HepG2 (cell line): ENCODE data around the gene TAF1C. TPM values are rescaled to one million over a fixed set of nuclear protein-coding genes. Genes with fewer than 3 reads are reported as not detected.

ENCODE experiments used
- ATAC-seq: fragments of 200-7000 bp; cut with Tn5 transposase; 3 replicates; pipeline ENCODE4 v1.9.1; 2020; ENCODE audit warnings: mild to moderate bottlenecking, moderate library complexity
- Bru-seq: library from RNA; stranded (reverse); fragments of 400-500 nt; gene quantifications from one replicate; lab custom pipeline; 2021; lab: Mats Ljungman, UMichigan
- BruChase-seq, 2 experiments: library from RNA; stranded (reverse); fragments of 400-500 nt; gene quantifications; one replicate each; lab custom pipeline; 2021; lab: Mats Ljungman, UMichigan
- BruUV-seq: library from RNA; stranded (reverse); fragments of 400-500 nt; replicated peaks from 2 replicates; lab custom pipeline; 2021; lab: Mats Ljungman, UMichigan
- CTCF ChIA-PET: fragments of 300-600 bp; formaldehyde crosslinking; extraction: SDS; loops from one replicate; lab custom pipeline; 2021; ENCODE audit warnings: low total read pairs, inconsistent platforms, low intra/inter-chr PET ratio; lab: Yijun Ruan, JAX
- POLR2A ChIA-PET: fragments of 350-600 bp; sonication (Branson Sonifier 250); formaldehyde crosslinking; loops from one replicate; lab custom pipeline; 2020; ENCODE audit warnings: antibody characterized with exemption, inconsistent platforms; lab: Yijun Ruan, JAX
- DNase-seq: peaks from one replicate; pipeline ENCODE4 v3.0.0-alpha.2; 2015; ENCODE audit warnings: low spot score
- FAIRE-seq: peaks from 3 replicates; lab custom pipeline; 2011; peaks lifted over from hg19 to GRCh38; lab: Jason Lieb, UNC
- H2AFZ ChIP-seq: one replicate; pipeline ENCODE4 v1.6.1; 2011; ENCODE audit warnings: low read length, inconsistent platforms
- H3K27ac ChIP-seq: fragments of 300-600 bp; 3 replicates; pipeline ENCODE4 v1.8.0; 2011; ENCODE audit warnings: mixed run types, mild to moderate bottlenecking, mixed read lengths, low read length, inconsistent platforms; ENCODE audit not compliant: insufficient read depth; ENCODE audit errors: extremely low read length
- H3K27me3 ChIP-seq, 2 experiments: fragments of 200-600 bp in 1 of 2; 2 replicates in 1 of 2; 3 replicates in 1 of 2; pipeline versions ENCODE4 v1.6.0 to v1.8.0; 2011; ENCODE audit warnings: low read length in 2 of 2, mild to moderate bottlenecking in 2 of 2, moderate library complexity in 2 of 2, inconsistent platforms in 1 of 2; ENCODE audit not compliant: insufficient read depth in 2 of 2, control insufficient read depth in 1 of 2
- H3K36me3 ChIP-seq, 2 experiments: fragments of 200-600 bp in 1 of 2; replicated peaks in 1 of 2; 2 replicates in 1 of 2; 3 replicates in 1 of 2; pipeline versions ENCODE4 v1.5.1 to v1.8.0; 2011; ENCODE audit warnings: low read length in 2 of 2, inconsistent platforms in 1 of 2; ENCODE audit not compliant: insufficient read depth in 2 of 2, control insufficient read depth in 1 of 2
- H3K4me1 ChIP-seq: 2 replicates; pipeline ENCODE4 v1.5.1; 2012; ENCODE audit warnings: low read length, inconsistent platforms; ENCODE audit not compliant: insufficient read depth
- H3K4me2 ChIP-seq: 2 replicates; pipeline ENCODE4 v1.6.0; 2011; ENCODE audit warnings: low read depth, low read length, inconsistent platforms
- H3K4me3 ChIP-seq, 3 experiments: fragments of 200-600 bp in 1 of 3; sonication (generic), shearing (Covaris generic) in 1 of 3; replicated peaks in 1 of 3; 2 replicates each; pipeline ENCODE4 v1.5.1; 2011 to 2016; ENCODE audit warnings: low read length in 3 of 3, inconsistent platforms in 2 of 3, low read depth in 2 of 3, mild to moderate bottlenecking in 2 of 3, control low read depth in 1 of 3, mixed read lengths in 1 of 3; ENCODE audit not compliant: insufficient read depth in 1 of 3
- H3K79me2 ChIP-seq: one replicate; pipeline ENCODE4 v1.6.1; 2011; ENCODE audit warnings: low read length, inconsistent platforms; ENCODE audit not compliant: insufficient read depth
- H3K9ac ChIP-seq: 2 replicates; pipeline ENCODE4 v1.6.0; 2011; ENCODE audit warnings: mild to moderate bottlenecking, low read depth, low read length, inconsistent platforms; ENCODE audit not compliant: insufficient read depth
- H3K9me3 ChIP-seq: 2 replicates; pipeline ENCODE4 v1.5.1; 2012; ENCODE audit warnings: mild to moderate bottlenecking, low read length
- H4K20me1 ChIP-seq: 2 replicates; pipeline ENCODE4 v1.6.0; 2011; ENCODE audit warnings: inconsistent platforms, mild to moderate bottlenecking, low read length, moderate library complexity; ENCODE audit not compliant: insufficient read depth
- NCOA5 ChIP-seq: sonication (generic); formaldehyde crosslinking; IDR thresholded peaks from 2 replicates; pipeline ENCODE4 v1.4.0; 2020; ENCODE audit warnings: missing genetic modification reagents
- NFYC ChIP-seq: IDR thresholded peaks from 2 replicates; pipeline ENCODE4 v1.6.1; 2016; ENCODE audit warnings: missing genetic modification reagents, missing compliant biosample characterization
- WGBS: methylation state at CpG from one replicate; pipeline ENCODE4 v1.1.6; 2017; ENCODE audit warnings: low lambda C conversion rate; 5-methylcytosine and 5-hydroxymethylcytosine counted together
- in situ Hi-C: cut with HindIII; loops from 2 replicates; pipeline ENCODE4 v1.10.0; 2017; ENCODE audit warnings: low pct_unique_long_range_greater_than_20kb; ENCODE audit not compliant: extremely low pct_ligation_motif_present
- intact Hi-C: fragments of 100-400 bp; cut with micrococcal nuclease; formaldehyde crosslinking; loops from one replicate; pipeline ENCODE4 v1.10.0; 2022; ENCODE audit not compliant: unreplicated experiment
- long read RNA-seq, 2 experiments: library from RNA in 1 of 2; library from polyadenylated mRNA in 1 of 2; stranded (forward) in 1 of 2; unstranded in 1 of 2; transcript quantifications; one replicate each; pipeline ENCODE4 v2.0.0, GENCODE V29; 2019 to 2022
- polyA minus RNA-seq, 3 experiments: library from RNA; depleted of rRNA, polyadenylated mRNA; stranded (reverse); fragments of >200 nt; gene quantifications; 2 replicates each; pipeline ENCODE4 v1.2.3, GENCODE V29; 2011; ENCODE audit warnings: low replicate concordance in 1 of 3
- polyA plus RNA-seq, 8 experiments: library from polyadenylated mRNA; depleted of rRNA in 3 of 8; stranded (reverse) in 7 of 8; unstranded in 1 of 8; fragments of >200 nt; fragmentation: Illumina TruSeq in 4 of 8; extraction: Trizol in 4 of 8; gene quantifications; 2 replicates each; pipeline versions ENCODE4 v1.2.1 to v1.2.3, GENCODE V29; 2011 to 2016; ENCODE audit warnings: low read depth in 4 of 8, missing spikeins in 1 of 8, mixed read lengths in 1 of 8; ENCODE audit not compliant: insufficient read depth in 1 of 8
- total RNA-seq, 5 experiments: library from RNA; depleted of rRNA; stranded (reverse); fragments of >200 nt; fragmentation: Illumina TruSeq; extraction: Trizol; gene quantifications; 2 replicates each; pipeline ENCODE4 v1.2.3, GENCODE V29; 2016; ENCODE audit warnings: low read depth in 1 of 5
- TF ChIP-seq, protein P1 (sequence below): sonication (generic); formaldehyde crosslinking; IDR thresholded peaks from 2 replicates; pipeline ENCODE4 v1.5.0; 2020; ENCODE audit warnings: mild to moderate bottlenecking, missing genetic modification reagents, borderline replicate concordance
- TF ChIP-seq, protein P2 (sequence below): sonication (generic); formaldehyde crosslinking; conservative IDR thresholded peaks from 2 replicates; pipeline ENCODE4 v1.4.0; 2020; ENCODE audit warnings: mild to moderate bottlenecking, missing genetic modification reagents, moderate library complexity

Gene TAF1C, protein sequence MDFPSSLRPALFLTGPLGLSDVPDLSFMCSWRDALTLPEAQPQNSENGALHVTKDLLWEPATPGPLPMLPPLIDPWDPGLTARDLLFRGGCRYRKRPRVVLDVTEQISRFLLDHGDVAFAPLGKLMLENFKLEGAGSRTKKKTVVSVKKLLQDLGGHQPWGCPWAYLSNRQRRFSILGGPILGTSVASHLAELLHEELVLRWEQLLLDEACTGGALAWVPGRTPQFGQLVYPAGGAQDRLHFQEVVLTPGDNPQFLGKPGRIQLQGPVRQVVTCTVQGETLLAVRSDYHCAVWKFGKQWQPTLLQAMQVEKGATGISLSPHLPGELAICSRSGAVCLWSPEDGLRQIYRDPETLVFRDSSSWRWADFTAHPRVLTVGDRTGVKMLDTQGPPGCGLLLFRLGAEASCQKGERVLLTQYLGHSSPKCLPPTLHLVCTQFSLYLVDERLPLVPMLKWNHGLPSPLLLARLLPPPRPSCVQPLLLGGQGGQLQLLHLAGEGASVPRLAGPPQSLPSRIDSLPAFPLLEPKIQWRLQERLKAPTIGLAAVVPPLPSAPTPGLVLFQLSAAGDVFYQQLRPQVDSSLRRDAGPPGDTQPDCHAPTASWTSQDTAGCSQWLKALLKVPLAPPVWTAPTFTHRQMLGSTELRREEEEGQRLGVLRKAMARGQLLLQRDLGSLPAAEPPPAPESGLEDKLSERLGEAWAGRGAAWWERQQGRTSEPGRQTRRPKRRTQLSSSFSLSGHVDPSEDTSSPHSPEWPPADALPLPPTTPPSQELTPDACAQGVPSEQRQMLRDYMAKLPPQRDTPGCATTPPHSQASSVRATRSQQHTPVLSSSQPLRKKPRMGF
- 8.3 and 15.6 TPM in 2 replicates for total RNA-seq (2016; rRNA removed; fragmentation: Illumina TruSeq; extraction: Trizol)
- 9.0 and 11.9 TPM in 2 replicates for total RNA-seq (2016; cell fraction: cytosol; rRNA removed; fragmentation: Illumina TruSeq; extraction: Trizol; ENCODE audit: low read depth)
- total RNA-seq (2016; cell fraction: insoluble cytoplasmic fraction; rRNA removed; fragmentation: Illumina TruSeq; extraction: Trizol) = 5.7 and 17.7 TPM in 2 replicates
- 9.2 and 10.3 TPM in 2 replicates for total RNA-seq (2016; cell fraction: membrane; rRNA removed; fragmentation: Illumina TruSeq; extraction: Trizol)
- 33.5 and 39.8 TPM in 2 replicates for total RNA-seq (2016; cell fraction: nucleus; rRNA removed; fragmentation: Illumina TruSeq; extraction: Trizol)
- polyA plus RNA-seq (2011; rRNA removed) = 20.8 and 25.2 TPM in 2 replicates
- 6.5 and 8.8 TPM in 2 replicates for polyA plus RNA-seq (2011; cell fraction: cytosol; rRNA removed)
- 318 and 424 TPM in 2 replicates for polyA plus RNA-seq (2011; cell fraction: nucleus; rRNA removed)
- 24.5 and 34.3 TPM in 2 replicates for polyA plus RNA-seq (2012)
- 1.1 and 1.7 TPM in 2 replicates for polyA plus RNA-seq (2016; cell fraction: cytosol; fragmentation: Illumina TruSeq; extraction: Trizol; ENCODE audit: low read depth)
- 9.1 and 13.0 TPM in 2 replicates for polyA plus RNA-seq (2016; cell fraction: insoluble cytoplasmic fraction; fragmentation: Illumina TruSeq; extraction: Trizol; ENCODE audit: low read depth)
- 1.9 and 2.6 TPM in 2 replicates for polyA plus RNA-seq (2016; cell fraction: membrane; fragmentation: Illumina TruSeq; extraction: Trizol; ENCODE audit: low read depth)
- polyA plus RNA-seq (2016; cell fraction: nucleus; fragmentation: Illumina TruSeq; extraction: Trizol; ENCODE audit: insufficient read depth, low read depth) = 119 and 132 TPM in 2 replicates
- polyA minus RNA-seq (2011; rRNA and poly(A)+ RNA removed; ENCODE audit: low replicate concordance) = 40.8 and 57.1 TPM in 2 replicates
- 4.0 and 5.1 TPM in 2 replicates for polyA minus RNA-seq (2011; cell fraction: cytosol; rRNA and poly(A)+ RNA removed)
- polyA minus RNA-seq (2011; cell fraction: nucleus; rRNA and poly(A)+ RNA removed) = 62.5 and 75.1 TPM in 2 replicates
- Bru-seq, nascent RNA = percentile 65 among the genes with signal in this experiment
- percentile 82 among the genes with signal in this experiment for BruChase-seq, experiment 1, labeled RNA remaining after a 6-hour chase
- percentile 76 among the genes with signal in this experiment for BruChase-seq, experiment 2, labeled RNA remaining after a 2-hour chase
- long read RNA-seq, experiment 1, partial matches to known transcripts = 0 of 10 reads
- long read RNA-seq, experiment 1, other reads (novel, unspliced or antisense) = 10 of 10 reads
- long read RNA-seq, experiment 2, partial matches to known transcripts = 6 of 23 reads
- long read RNA-seq, experiment 2, other reads (novel, unspliced or antisense) = 17 of 23 reads

DNA sequence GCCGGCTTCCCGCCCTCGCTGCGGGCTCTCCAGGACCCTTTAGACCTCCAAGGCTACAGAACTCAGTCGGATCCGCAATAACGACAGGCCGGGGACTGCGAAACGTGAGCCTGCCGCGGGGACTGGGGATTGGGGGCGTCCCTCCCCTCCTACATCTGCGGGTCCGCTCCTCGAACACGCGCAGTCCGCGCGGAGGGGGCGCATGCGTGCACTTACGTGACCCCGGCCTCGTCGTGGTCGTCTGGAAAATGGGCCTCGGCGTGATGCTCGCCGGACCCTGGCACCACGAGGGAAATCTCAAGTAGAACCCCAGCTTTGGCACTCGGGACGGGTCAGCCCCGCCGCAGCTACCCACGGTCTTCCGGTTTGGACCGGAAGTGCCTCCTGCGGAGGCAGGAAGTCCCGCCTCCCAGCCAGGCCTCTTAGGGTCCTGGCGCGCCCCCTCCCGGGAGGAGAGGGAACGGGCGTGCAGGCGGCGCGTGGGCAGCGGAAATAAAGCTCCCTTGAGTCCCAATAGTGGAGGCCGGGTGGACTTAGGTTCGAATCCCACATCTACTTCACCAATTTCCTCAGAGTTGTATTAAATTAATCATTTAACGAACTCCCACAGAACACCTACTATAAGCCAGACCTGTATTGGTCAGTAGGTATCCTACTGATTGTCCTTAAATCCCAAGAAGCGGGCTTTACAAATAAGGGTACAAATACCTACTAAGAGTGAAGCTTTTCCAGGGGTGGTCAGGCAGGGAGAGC lies at the start of gene TAF1C:
Gene TAF1C (minus strand): TSS at position 373 of the 753 bp plus-strand sequence. CDS start 2,069 bp downstream, outside the sequence.
- peak within 1 kb of the TSS; percentile 90 for H3K4me2 ChIP-seq
- peak within 1 kb of the TSS; percentile 55 for H3K27ac ChIP-seq
- H4K20me1 ChIP-seq = no peaks in the 10 kb centered on the region
- peaks cover 14% of the 10 kb centered on the region for H3K4me1 ChIP-seq
- BruUV-seq = no TSS peak
- ChIA-PET CTCF (interaction anchor here (0.6 to 2.1 kb wide), 3 partner anchors 98 to 298 kb away, joined by 3 to 13 read pairs (median 3); no protein-coding TSS in a partner anchor), POLR2A (interaction anchor here (0.9 to 1.6 kb wide), 5 partner anchors 10 to 233 kb away, joined by 5 to 18 read pairs (median 7); partner anchors contain the start of genes MBTPS1 and OSGIN1)
- DNase-seq (peak; percentile 92), ATAC-seq (peak; percentile 93), FAIRE-seq (peak; percentile 59)
- peaks cover 25% of the 10 kb centered on the region for H3K79me2 ChIP-seq
- in situ Hi-C loops = loop anchor here (25.0 kb wide), 1 partner anchor 225 kb away; the partner anchor contains the start of genes NECAB2 and OSGIN1
- no peaks in the 10 kb centered on the region for H3K9me3 ChIP-seq
- intact Hi-C loops = loop anchor here (1.0 kb wide), 2 partner anchors 44 to 102 kb away; no protein-coding TSS in a partner anchor
- peak within 1 kb of the TSS; percentile 86 to 100 (median 99) for H3K4me3 ChIP-seq
- 5% methylated on average over 21 of the region's 55 CpGs for WGBS
- H3K27me3 ChIP-seq = no peaks in the 10 kb centered on the region
- H3K36me3 ChIP-seq = peaks cover 13 to 29% of the 10 kb centered on the region in 2 experiments; a peak in 4 of 5 replicates
- H3K9ac ChIP-seq = peak within 1 kb of the TSS; percentile 88
- H2AFZ ChIP-seq = no peak within 1 kb of the TSS
- TF ChIP-seq NFYC (CRISPR knock-in tag) (0 out of 2 replicates have a peak, but pooled peaks have one; percentile 34), NCOA5 (no peak)
- TF ChIP-seq, protein P1, sequence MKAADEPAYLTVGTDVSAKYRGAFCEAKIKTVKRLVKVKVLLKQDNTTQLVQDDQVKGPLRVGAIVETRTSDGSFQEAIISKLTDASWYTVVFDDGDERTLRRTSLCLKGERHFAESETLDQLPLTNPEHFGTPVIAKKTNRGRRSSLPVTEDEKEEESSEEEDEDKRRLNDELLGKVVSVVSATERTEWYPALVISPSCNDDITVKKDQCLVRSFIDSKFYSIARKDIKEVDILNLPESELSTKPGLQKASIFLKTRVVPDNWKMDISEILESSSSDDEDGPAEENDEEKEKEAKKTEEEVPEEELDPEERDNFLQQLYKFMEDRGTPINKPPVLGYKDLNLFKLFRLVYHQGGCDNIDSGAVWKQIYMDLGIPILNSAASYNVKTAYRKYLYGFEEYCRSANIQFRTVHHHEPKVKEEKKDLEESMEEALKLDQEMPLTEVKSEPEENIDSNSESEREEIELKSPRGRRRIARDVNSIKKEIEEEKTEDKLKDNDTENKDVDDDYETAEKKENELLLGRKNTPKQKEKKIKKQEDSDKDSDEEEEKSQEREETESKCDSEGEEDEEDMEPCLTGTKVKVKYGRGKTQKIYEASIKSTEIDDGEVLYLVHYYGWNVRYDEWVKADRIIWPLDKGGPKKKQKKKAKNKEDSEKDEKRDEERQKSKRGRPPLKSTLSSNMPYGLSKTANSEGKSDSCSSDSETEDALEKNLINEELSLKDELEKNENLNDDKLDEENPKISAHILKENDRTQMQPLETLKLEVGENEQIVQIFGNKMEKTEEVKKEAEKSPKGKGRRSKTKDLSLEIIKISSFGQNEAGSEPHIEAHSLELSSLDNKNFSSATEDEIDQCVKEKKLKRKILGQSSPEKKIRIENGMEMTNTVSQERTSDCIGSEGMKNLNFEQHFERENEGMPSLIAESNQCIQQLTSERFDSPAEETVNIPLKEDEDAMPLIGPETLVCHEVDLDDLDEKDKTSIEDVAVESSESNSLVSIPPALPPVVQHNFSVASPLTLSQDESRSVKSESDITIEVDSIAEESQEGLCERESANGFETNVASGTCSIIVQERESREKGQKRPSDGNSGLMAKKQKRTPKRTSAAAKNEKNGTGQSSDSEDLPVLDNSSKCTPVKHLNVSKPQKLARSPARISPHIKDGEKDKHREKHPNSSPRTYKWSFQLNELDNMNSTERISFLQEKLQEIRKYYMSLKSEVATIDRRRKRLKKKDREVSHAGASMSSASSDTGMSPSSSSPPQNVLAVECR (CRISPR knock-in tag) = peak; percentile 96
- TF ChIP-seq, protein P2, sequence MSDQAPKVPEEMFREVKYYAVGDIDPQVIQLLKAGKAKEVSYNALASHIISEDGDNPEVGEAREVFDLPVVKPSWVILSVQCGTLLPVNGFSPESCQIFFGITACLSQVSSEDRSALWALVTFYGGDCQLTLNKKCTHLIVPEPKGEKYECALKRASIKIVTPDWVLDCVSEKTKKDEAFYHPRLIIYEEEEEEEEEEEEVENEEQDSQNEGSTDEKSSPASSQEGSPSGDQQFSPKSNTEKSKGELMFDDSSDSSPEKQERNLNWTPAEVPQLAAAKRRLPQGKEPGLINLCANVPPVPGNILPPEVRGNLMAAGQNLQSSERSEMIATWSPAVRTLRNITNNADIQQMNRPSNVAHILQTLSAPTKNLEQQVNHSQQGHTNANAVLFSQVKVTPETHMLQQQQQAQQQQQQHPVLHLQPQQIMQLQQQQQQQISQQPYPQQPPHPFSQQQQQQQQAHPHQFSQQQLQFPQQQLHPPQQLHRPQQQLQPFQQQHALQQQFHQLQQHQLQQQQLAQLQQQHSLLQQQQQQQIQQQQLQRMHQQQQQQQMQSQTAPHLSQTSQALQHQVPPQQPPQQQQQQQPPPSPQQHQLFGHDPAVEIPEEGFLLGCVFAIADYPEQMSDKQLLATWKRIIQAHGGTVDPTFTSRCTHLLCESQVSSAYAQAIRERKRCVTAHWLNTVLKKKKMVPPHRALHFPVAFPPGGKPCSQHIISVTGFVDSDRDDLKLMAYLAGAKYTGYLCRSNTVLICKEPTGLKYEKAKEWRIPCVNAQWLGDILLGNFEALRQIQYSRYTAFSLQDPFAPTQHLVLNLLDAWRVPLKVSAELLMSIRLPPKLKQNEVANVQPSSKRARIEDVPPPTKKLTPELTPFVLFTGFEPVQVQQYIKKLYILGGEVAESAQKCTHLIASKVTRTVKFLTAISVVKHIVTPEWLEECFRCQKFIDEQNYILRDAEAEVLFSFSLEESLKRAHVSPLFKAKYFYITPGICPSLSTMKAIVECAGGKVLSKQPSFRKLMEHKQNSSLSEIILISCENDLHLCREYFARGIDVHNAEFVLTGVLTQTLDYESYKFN = 0 out of 2 replicates have a peak, but pooled peaks have one; percentile 35
